Kidney epithelial cell (primary cell): ENCODE measurements around the gene MAP3K14. TPM values are rescaled to one million over a fixed set of nuclear protein-coding genes. Genes with fewer than 3 reads are reported as not detected.

Experiments used
- DNase-seq: peaks from one replicate; pipeline ENCODE4 v3.0.0-alpha.2; 2010; ENCODE audit warnings: low read depth
- H3K27me3 ChIP-seq: 2 replicates; pipeline ENCODE4 v1.6.0; 2011; ENCODE audit warnings: low read length; ENCODE audit not compliant: control insufficient read depth, insufficient read depth
- H3K36me3 ChIP-seq: 2 replicates; pipeline ENCODE4 v1.5.1; 2011; ENCODE audit warnings: low read length; ENCODE audit not compliant: control insufficient read depth, insufficient read depth
- H3K4me3 ChIP-seq: 2 replicates; pipeline ENCODE4 v1.5.1; 2011; ENCODE audit warnings: low read depth, mild to moderate bottlenecking, control low read depth, low read length
- total RNA-seq: library from RNA; depleted of rRNA; stranded (reverse); fragments of >200 nt; gene quantifications from 2 replicates; pipeline ENCODE4 v1.2.3, GENCODE V29; 2015
- TF ChIP-seq, protein P1 (sequence below): IDR thresholded peaks from 2 replicates; pipeline ENCODE4 v1.5.1; 2011; ENCODE audit warnings: mild to moderate bottlenecking, moderate library complexity, low read length, control low read depth, inconsistent platforms; ENCODE audit not compliant: insufficient read depth, poor library complexity, severe bottlenecking

Gene MAP3K14
- total RNA-seq, 1 donor from 2014 or later: 3.8 TPM

DNA sequence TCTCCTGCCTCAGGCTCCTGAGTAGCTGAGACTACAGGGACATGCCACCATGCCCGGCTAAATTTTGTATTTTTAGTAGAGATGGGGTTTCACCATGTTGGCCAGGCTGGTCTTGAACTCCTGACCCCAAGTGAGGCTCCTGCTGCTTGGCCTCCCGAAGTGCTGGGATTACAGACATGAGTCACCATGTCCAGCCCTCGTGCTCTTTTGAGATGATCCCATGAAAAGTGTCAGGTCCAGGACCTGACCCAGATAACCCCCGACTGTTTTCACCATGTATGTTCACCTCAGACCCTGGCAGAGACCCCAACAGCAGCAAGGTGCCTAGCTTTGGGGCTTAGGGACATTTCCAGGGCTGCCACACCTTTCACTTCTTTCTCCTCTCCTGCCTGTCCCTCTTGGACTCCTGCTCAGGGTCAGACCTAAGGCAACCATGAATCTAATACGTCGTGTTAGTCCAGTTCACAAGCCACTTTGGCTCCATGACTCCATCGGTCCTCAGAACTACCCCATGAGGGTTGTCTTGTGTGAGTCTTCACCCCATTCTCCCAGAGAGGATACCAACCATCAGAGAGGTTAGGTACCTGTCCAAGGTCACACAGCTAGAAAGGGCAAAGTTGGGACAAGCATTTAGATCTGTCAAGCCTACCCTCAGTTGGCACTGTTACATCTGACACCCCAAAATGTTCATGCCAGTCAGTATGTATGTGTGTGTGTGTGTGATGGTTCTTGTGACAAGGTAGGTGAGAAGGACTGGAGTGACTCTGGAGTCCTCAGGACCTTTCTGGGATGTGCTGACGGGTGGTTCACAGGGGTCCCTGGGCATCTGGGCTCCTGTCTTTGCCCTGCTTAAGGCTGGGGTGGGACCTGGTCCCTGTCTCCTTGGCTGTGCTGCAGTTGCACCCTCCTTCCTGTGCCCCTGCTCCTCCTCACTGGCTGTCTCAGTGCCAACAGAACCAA, 23.1 kb upstream of the MAP3K14 start:
- H3K36me3 ChIP-seq: no peaks in the 10 kb centered on the region
- DNase-seq: no peak
- H3K27me3 ChIP-seq: no peaks in the 10 kb centered on the region
- no peak overlapping the region for H3K4me3 ChIP-seq
- TF ChIP-seq, protein P1, sequence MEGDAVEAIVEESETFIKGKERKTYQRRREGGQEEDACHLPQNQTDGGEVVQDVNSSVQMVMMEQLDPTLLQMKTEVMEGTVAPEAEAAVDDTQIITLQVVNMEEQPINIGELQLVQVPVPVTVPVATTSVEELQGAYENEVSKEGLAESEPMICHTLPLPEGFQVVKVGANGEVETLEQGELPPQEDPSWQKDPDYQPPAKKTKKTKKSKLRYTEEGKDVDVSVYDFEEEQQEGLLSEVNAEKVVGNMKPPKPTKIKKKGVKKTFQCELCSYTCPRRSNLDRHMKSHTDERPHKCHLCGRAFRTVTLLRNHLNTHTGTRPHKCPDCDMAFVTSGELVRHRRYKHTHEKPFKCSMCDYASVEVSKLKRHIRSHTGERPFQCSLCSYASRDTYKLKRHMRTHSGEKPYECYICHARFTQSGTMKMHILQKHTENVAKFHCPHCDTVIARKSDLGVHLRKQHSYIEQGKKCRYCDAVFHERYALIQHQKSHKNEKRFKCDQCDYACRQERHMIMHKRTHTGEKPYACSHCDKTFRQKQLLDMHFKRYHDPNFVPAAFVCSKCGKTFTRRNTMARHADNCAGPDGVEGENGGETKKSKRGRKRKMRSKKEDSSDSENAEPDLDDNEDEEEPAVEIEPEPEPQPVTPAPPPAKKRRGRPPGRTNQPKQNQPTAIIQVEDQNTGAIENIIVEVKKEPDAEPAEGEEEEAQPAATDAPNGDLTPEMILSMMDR: no peak

DNA sequence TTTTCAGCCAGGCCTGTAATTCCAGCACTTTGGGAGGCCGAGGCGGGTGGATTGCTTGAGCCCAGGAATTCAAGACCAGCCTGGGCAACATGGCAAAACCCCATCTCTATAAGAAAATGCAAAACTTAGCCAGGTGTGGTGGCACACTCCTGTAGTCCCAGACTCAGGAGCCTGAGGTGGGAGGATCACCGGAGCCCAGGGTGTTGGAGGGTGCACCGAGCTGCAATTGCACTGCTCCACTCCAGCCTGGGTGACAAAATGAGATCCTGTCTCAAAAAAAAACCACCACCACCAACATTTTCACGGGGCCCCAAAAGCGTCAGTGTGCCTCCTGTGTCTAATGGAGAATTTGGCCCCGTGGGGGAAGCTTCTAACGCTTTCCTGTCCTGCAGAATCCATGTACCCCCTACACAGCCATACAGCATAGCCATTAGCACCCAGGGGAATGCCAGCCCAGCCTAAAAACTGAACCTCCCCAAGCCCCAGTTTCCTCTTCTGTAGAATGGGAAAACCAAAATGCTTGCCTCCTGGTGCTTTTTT, 22.2 kb upstream of the MAP3K14 start:
- TF ChIP-seq, protein P1: no peak
- DNase-seq: no peak
- no peak overlapping the region for H3K4me3 ChIP-seq
- H3K36me3 ChIP-seq: no peaks in the 10 kb centered on the region
- H3K27me3 ChIP-seq: no peaks in the 10 kb centered on the region

DNA sequence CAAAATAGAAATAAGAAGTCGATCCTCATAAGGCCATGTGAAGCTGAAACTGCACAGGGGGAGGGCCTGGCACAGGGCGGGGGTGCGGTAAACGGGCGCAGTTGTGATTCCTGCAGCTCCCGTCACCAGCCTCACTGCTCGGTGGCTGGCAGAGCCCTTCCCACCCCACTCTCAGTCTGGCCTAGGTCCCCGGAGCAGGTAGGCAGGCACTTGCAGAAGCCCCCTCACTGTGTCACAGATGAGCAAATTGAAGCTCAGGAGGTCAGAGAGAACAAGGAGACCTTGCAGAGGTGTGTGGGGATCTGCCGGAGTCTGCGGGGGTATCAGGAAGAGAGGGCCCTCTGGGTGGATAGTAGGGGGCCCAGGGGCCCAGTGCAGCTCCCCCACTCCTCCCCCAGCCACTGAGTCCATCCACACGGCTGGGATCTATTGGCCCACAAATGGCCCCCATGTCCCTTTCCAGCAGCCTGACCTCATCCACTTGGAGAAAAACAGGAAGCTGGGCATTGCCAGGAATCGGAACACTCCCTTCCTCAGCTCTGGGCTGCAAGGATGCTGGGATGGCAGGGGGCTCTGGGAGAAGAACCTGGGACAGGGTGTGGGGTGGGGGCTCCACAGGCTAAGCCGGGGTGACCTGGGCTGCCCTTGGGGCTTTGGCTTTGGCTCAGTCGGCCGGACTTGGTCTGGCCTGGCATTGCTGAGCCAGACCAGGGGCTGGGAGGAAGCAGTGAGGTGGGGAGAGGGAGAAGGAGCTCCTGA, 21.4 kb upstream of the MAP3K14 start:
- Histone ChIP-seq H3K27me3 (no peaks in the 10 kb centered on the region), H3K36me3 (no peaks in the 10 kb centered on the region), H3K4me3 (no peak overlapping the region)
- no peak for DNase-seq
- TF ChIP-seq, protein P1: no peak

DNA sequence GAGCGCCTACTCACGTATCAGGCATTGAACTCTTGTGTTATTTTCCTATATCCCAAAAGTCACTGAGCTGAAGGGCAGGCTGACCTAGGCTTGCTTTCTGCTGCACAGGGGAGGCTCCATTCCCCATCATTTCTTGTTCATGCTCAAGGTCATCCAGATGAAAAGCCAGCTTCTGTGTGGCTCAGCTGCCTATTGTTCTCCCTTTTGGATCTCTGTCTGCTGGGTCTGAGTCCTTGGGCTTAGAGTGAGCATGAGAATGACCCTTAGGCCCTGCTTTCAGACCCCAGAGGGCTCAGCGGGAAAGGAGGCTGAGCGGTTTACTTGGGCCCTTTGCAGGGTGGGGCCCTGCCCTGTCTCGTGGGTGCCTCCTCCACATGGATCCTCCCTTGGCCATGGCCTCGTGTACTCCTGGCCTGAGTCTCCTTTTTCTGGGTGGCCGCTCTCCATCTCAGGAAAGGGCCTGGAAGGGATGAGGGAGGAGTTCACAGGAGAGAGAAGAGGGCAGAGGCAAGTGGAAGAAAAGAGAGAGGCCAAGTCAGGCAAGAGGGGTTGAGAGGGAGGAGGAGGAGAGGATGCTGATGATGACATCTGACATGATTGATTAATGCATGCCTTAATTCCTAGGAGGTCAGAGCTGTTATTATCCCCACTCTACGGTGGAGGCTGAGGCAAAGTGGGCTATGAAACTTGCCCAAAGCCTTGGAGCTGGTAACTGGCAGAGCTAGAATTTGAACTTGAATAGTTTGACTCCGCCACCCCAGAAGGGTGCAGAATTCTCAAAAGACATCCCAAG, 19.8 kb upstream of the MAP3K14 start:
- TF ChIP-seq, protein P1: no peak
- H3K4me3 ChIP-seq: no peak overlapping the region
- no peak for DNase-seq
- no peaks in the 10 kb centered on the region for H3K27me3 ChIP-seq
- no peaks in the 10 kb centered on the region for H3K36me3 ChIP-seq

DNA sequence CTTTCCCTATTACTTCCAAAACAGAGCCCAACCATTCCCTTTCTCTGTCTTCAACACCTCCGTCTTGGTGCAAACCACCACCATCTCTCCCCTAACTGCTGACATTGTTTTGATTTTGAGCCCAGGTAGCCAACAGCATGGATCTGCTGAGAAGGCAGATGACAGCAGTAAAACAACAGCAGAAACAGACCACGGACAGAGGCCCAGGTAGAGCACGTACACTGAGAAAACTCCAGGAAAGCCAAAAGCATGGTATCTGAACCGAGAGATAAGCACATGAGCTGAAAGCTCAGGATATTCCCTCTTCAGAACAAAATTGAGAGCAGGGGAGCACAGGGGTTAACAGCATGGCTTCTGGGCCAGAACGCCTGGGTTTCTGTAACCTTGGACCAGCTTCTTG, 18.9 kb upstream of the MAP3K14 start:
- no peak for DNase-seq
- Histone ChIP-seq H3K27me3 (no peaks in the 10 kb centered on the region), H3K36me3 (no peaks in the 10 kb centered on the region), H3K4me3 (no peak overlapping the region)
- TF ChIP-seq, protein P1: no peak
